Measurements from ENCODE around the gene PRKN. TPM values are rescaled to one million over a fixed set of nuclear protein-coding genes. Genes with fewer than 3 reads are reported as not detected.

Gene PRKN
- total and polyA plus RNA-seq, 2 donors (not counting 1 experiment from before 2014, with no cell fraction given): 0.43 to 4.6 TPM

- H4K20me1 ChIP-seq (ENCODE audit: control insufficient read depth, extremely low read depth, insufficient read depth, low read length): no peaks in the 10 kb centered on the region
- no peak overlapping the region for H3K27ac ChIP-seq (ENCODE audit: insufficient read depth, low read length)
- H3K9ac ChIP-seq (ENCODE audit: insufficient read depth, low read length): no peak overlapping the region
- no peaks in the 10 kb centered on the region for H3K9me3 ChIP-seq (ENCODE audit: control insufficient read depth, insufficient read depth, low read depth, low read length)
- no peak overlapping the region for H3K4me2 ChIP-seq (ENCODE audit: extremely low read depth, insufficient read depth, low read length)
- H3K4me1 ChIP-seq (ENCODE audit: control insufficient read depth, extremely low read depth, insufficient read depth, low read length): no peaks in the 10 kb centered on the region
- no peak overlapping the region for H2AFZ ChIP-seq (ENCODE audit: low read length)
- no peaks in the 10 kb centered on the region for H3K27me3 ChIP-seq (ENCODE audit: control insufficient read depth, insufficient read depth, low read length)
- no peaks in the 10 kb centered on the region for H3K36me3 ChIP-seq (ENCODE audit: control insufficient read depth, insufficient read depth, low read length)
- no peak for DNase-seq (ENCODE audit: low read depth in 2 of 2)
- no peak overlapping the region for H3K4me3 ChIP-seq (replicated peaks in 1 of 4; ENCODE audit: control extremely low read depth in 1 of 4, insufficient read depth in 1 of 4, low read depth in 3 of 4, low read length in 4 of 4)
- H3K79me2 ChIP-seq (ENCODE audit: control insufficient read depth, insufficient read depth, low read length): no peaks in the 10 kb centered on the region
- TF ChIP-seq CTCF (conservative IDR thresholded peaks at IDR 0.05 in 1 of 2, IDR thresholded peaks at IDR 0.05 in 1 of 2; ENCODE audit: low read depth in 1 of 2, low read length in 2 of 2) (no peak), EZH2 (IDR thresholded peaks at IDR 0.05; ENCODE audit: low read length, missing control alignments) (no peak)
Measured at GRCh38 chr6:162331911-162332310, 395.7 kb downstream of the PRKN start.

GRCh38 chr6:162325826-162326225 lies 401.7 kb downstream of the PRKN start:
- TF ChIP-seq EZH2 (IDR thresholded peaks at IDR 0.05; ENCODE audit: low read length, missing control alignments) (no peak), CTCF (conservative IDR thresholded peaks at IDR 0.05 in 1 of 2, IDR thresholded peaks at IDR 0.05 in 1 of 2; ENCODE audit: low read depth in 1 of 2, low read length in 2 of 2) (no peak)
- no peak overlapping the region for H3K4me2 ChIP-seq (ENCODE audit: extremely low read depth, insufficient read depth, low read length)
- no peaks in the 10 kb centered on the region for H4K20me1 ChIP-seq (ENCODE audit: control insufficient read depth, extremely low read depth, insufficient read depth, low read length)

GRCh38 chr6:162325051-162325450 lies 402.5 kb downstream of the PRKN start:
- Histone ChIP-seq H3K36me3 (ENCODE audit: control insufficient read depth, insufficient read depth, low read length) (no peaks in the 10 kb centered on the region), H3K4me3 (replicated peaks in 1 of 4; ENCODE audit: control extremely low read depth in 1 of 4, insufficient read depth in 1 of 4, low read depth in 3 of 4, low read length in 4 of 4) (no peak overlapping the region), H3K27me3 (ENCODE audit: control insufficient read depth, insufficient read depth, low read length) (no peaks in the 10 kb centered on the region), H3K4me2 (ENCODE audit: extremely low read depth, insufficient read depth, low read length) (no peak overlapping the region), H3K79me2 (ENCODE audit: control insufficient read depth, insufficient read depth, low read length) (no peaks in the 10 kb centered on the region), H3K27ac (ENCODE audit: insufficient read depth, low read length) (no peak overlapping the region), H3K4me1 (ENCODE audit: control insufficient read depth, extremely low read depth, insufficient read depth, low read length) (no peaks in the 10 kb centered on the region), H3K9ac (ENCODE audit: insufficient read depth, low read length) (no peak overlapping the region), H3K9me3 (ENCODE audit: control insufficient read depth, insufficient read depth, low read depth, low read length) (no peaks in the 10 kb centered on the region), H4K20me1 (ENCODE audit: control insufficient read depth, extremely low read depth, insufficient read depth, low read length) (no peaks in the 10 kb centered on the region), H2AFZ (ENCODE audit: low read length) (no peak overlapping the region)
- no peak for DNase-seq (ENCODE audit: low read depth in 2 of 2)
- TF ChIP-seq EZH2 (IDR thresholded peaks at IDR 0.05; ENCODE audit: low read length, missing control alignments) (no peak), CTCF (conservative IDR thresholded peaks at IDR 0.05 in 1 of 2, IDR thresholded peaks at IDR 0.05 in 1 of 2; ENCODE audit: low read depth in 1 of 2, low read length in 2 of 2) (no peak)

More at GRCh38 chr6:162325826-162326225, 401.7 kb downstream of the PRKN start:
- H3K4me3 ChIP-seq (replicated peaks in 1 of 4; ENCODE audit: control extremely low read depth in 1 of 4, insufficient read depth in 1 of 4, low read depth in 3 of 4, low read length in 4 of 4): no peak overlapping the region
- H3K79me2 ChIP-seq (ENCODE audit: control insufficient read depth, insufficient read depth, low read length): no peaks in the 10 kb centered on the region
- H3K9me3 ChIP-seq (ENCODE audit: control insufficient read depth, insufficient read depth, low read depth, low read length): no peaks in the 10 kb centered on the region
- H3K4me1 ChIP-seq (ENCODE audit: control insufficient read depth, extremely low read depth, insufficient read depth, low read length): no peaks in the 10 kb centered on the region
- H2AFZ ChIP-seq (ENCODE audit: low read length): no peak overlapping the region
- H3K27me3 ChIP-seq (ENCODE audit: control insufficient read depth, insufficient read depth, low read length): no peaks in the 10 kb centered on the region
- no peak overlapping the region for H3K9ac ChIP-seq (ENCODE audit: insufficient read depth, low read length)
- H3K27ac ChIP-seq (ENCODE audit: insufficient read depth, low read length): no peak overlapping the region
- no peaks in the 10 kb centered on the region for H3K36me3 ChIP-seq (ENCODE audit: control insufficient read depth, insufficient read depth, low read length)
- DNase-seq (ENCODE audit: low read depth in 2 of 2): no peak

Measured in fibroblast of lung (primary cell).